Neural cell (in vitro differentiated cells): Measurements from ENCODE around the gene FOXP4. TPM values are rescaled to one million over a fixed set of nuclear protein-coding genes. Genes with fewer than 3 reads are reported as not detected.

Experiments used
- H2AFZ ChIP-seq: fragments of 200-600, 300-800 bp; sonication (generic), shearing (Covaris generic); 2 replicates; pipeline ENCODE4 v1.6.0; 2014; ENCODE audit warnings: low read depth, mild to moderate bottlenecking, antibody characterized with exemption, low read length, moderate library complexity
- H3F3A ChIP-seq: fragments of 200-600 bp; shearing (Covaris generic); 2 replicates; pipeline ENCODE4 v1.6.1; 2016; ENCODE audit warnings: mild to moderate bottlenecking, moderate library complexity, mixed read lengths, antibody characterized with exemption, low read length; ENCODE audit not compliant: insufficient read depth, poor library complexity, severe bottlenecking
- H3K27ac ChIP-seq: fragments of 200-600, 300-800 bp; sonication (generic), shearing (Covaris generic); 2 replicates; pipeline ENCODE4 v1.5.1; 2014; ENCODE audit warnings: mild to moderate bottlenecking, low read length, moderate library complexity
- H3K27me3 ChIP-seq: fragments of 300-800, 200-600 bp; sonication (generic), shearing (Covaris generic); 2 replicates; pipeline ENCODE4 v1.6.0; 2014; ENCODE audit warnings: mild to moderate bottlenecking, low read depth, low read length, moderate library complexity; ENCODE audit not compliant: insufficient read depth
- H3K36me3 ChIP-seq: fragments of 300-800, 200-600 bp; sonication (generic), shearing (Covaris generic); 2 replicates; pipeline ENCODE4 v1.5.1; 2014; ENCODE audit warnings: mild to moderate bottlenecking, antibody characterized with exemption, low read length, moderate library complexity; ENCODE audit not compliant: insufficient read depth
- H3K4me2 ChIP-seq: fragments of 300-800, 200-600 bp; sonication (generic), shearing (Covaris generic); 2 replicates; pipeline ENCODE4 v1.6.0; 2014; ENCODE audit warnings: mild to moderate bottlenecking, low read length
- H3K4me3 ChIP-seq: fragments of 300-800, 200-600 bp; sonication (generic), shearing (Covaris generic); 2 replicates; pipeline ENCODE4 v1.5.1; 2014; ENCODE audit warnings: mild to moderate bottlenecking, low read length, moderate library complexity
- H3K79me2 ChIP-seq: fragments of 200-600 bp; shearing (Covaris generic); replicated peaks from 2 replicates; pipeline ENCODE4 v1.6.0; 2014; ENCODE audit warnings: mild to moderate bottlenecking, low read length, moderate library complexity; ENCODE audit not compliant: insufficient read depth
- H3K9ac ChIP-seq: fragments of 300-800, 200-600 bp; sonication (generic), shearing (Covaris generic); 2 replicates; pipeline ENCODE4 v1.6.1; 2016; ENCODE audit warnings: mild to moderate bottlenecking, low read length, mixed read lengths
- H3K9me2 ChIP-seq: fragments of 200-600 bp; shearing (Covaris generic); 2 replicates; pipeline ENCODE4 v1.6.1; 2016; ENCODE audit warnings: mild to moderate bottlenecking, low read length, mixed read lengths; ENCODE audit not compliant: insufficient read depth
- H3K9me3 ChIP-seq: fragments of 200-600, 300-800 bp; sonication (generic), shearing (Covaris generic); 2 replicates; pipeline ENCODE4 v1.6.1; 2016; ENCODE audit warnings: mild to moderate bottlenecking, mixed run types, low read length, moderate library complexity, mixed read lengths
- H4K20me1 ChIP-seq: fragments of 200-600 bp; shearing (Covaris generic); 2 replicates; pipeline ENCODE4 v1.6.1; 2016; ENCODE audit warnings: mild to moderate bottlenecking, mixed run types; ENCODE audit not compliant: insufficient read depth
- CTCF ChIP-seq: fragments of 450-650 bp; IDR thresholded peaks from 2 replicates; pipeline ENCODE4 v1.5.1; 2014; ENCODE audit warnings: antibody characterized with exemption, mild to moderate bottlenecking, moderate library complexity; ENCODE audit not compliant: poor library complexity, severe bottlenecking
- EP300 ChIP-seq: fragments of 450-650 bp; conservative IDR thresholded peaks from 2 replicates; pipeline ENCODE4 v1.6.1; 2014; ENCODE audit warnings: antibody characterized with exemption, mild to moderate bottlenecking, moderate library complexity; ENCODE audit not compliant: poor library complexity, severe bottlenecking
- EZH2 ChIP-seq: fragments of 200-600, 300-800 bp; shearing (Covaris generic), sonication (generic); IDR thresholded peaks from 2 replicates; pipeline ENCODE4 v1.6.1; 2014; ENCODE audit warnings: antibody characterized with exemption, low read length, borderline replicate concordance, mild to moderate bottlenecking; ENCODE audit not compliant: insufficient read depth, poor library complexity, severe bottlenecking
- MXI1 ChIP-seq: fragments of 450-650 bp; conservative IDR thresholded peaks from 2 replicates; pipeline ENCODE4 v1.6.1; 2014; ENCODE audit warnings: antibody characterized with exemption, mild to moderate bottlenecking; ENCODE audit not compliant: poor library complexity, severe bottlenecking
- POLR2AphosphoS5 ChIP-seq: IDR thresholded peaks from 2 replicates; pipeline ENCODE4 v1.6.1; 2012
- RAD21 ChIP-seq: fragments of 450-650 bp; conservative IDR thresholded peaks from 2 replicates; pipeline ENCODE4 v1.6.1; 2014; ENCODE audit warnings: antibody characterized with exemption, mild to moderate bottlenecking, moderate library complexity
- REST ChIP-seq: IDR thresholded peaks from 2 replicates; pipeline ENCODE4 v1.6.1; 2012; ENCODE audit warnings: borderline replicate concordance
- SMC3 ChIP-seq: fragments of 450-650 bp; conservative IDR thresholded peaks from 2 replicates; pipeline ENCODE4 v1.6.1; 2014; ENCODE audit warnings: antibody characterized with exemption, mild to moderate bottlenecking, moderate library complexity; ENCODE audit not compliant: poor library complexity
- TAF1 ChIP-seq: IDR thresholded peaks from 2 replicates; pipeline ENCODE4 v1.6.1; 2012; ENCODE audit warnings: low read depth
- polyA plus RNA-seq: library from polyadenylated mRNA; depleted of rRNA; stranded (reverse); fragments of >200 nt; gene quantifications from 2 replicates; pipeline ENCODE4 v1.2.3, GENCODE V29; 2014

Gene FOXP4
- polyA plus RNA-seq, 1 donor from 2014 or later = 7.1 TPM

GRCh38 chr6:41551857-41552256 lies 5.7 kb downstream of the FOXP4 start:
- Histone ChIP-seq H3K36me3 (no peaks in the 10 kb centered on the region), H3K9ac (no peak overlapping the region), H3K4me2 (no peak overlapping the region), H3K9me2 (no peaks in the 10 kb centered on the region), H3K27ac (no peak overlapping the region), H3K79me2 (peaks cover 94% of the 10 kb centered on the region), H3K9me3 (no peaks in the 10 kb centered on the region), H3F3A (no peaks in the 10 kb centered on the region), H4K20me1 (peaks cover 55% of the 10 kb centered on the region), H3K27me3 (peaks cover 13% of the 10 kb centered on the region), H3K4me3 (peak overlapping the region; percentile 93), H2AFZ (no peak overlapping the region)
- TF ChIP-seq REST = no peak
- TF ChIP-seq CTCF = no peak
- TF ChIP-seq RAD21 = no peak
- TF ChIP-seq EP300 = no peak
- no peak for TF ChIP-seq TAF1
- no peak for TF ChIP-seq MXI1
- no peak for TF ChIP-seq EZH2
- TF ChIP-seq SMC3 = no peak
- TF ChIP-seq POLR2AphosphoS5 = no peak

GRCh38 chr6:41552723-41553122 lies 6.5 kb downstream of the FOXP4 start:
- H3K36me3 ChIP-seq = no peaks in the 10 kb centered on the region
- H3K4me2 ChIP-seq = no peak overlapping the region
- no peaks in the 10 kb centered on the region for H3K9me3 ChIP-seq
- H3K27ac ChIP-seq = no peak overlapping the region
- H3K79me2 ChIP-seq = peaks cover 92% of the 10 kb centered on the region
- H3K4me3 ChIP-seq = peak overlapping the region; percentile 93
- peaks cover 11% of the 10 kb centered on the region for H3K27me3 ChIP-seq
- no peaks in the 10 kb centered on the region for H3K9me2 ChIP-seq
- TF ChIP-seq REST = no peak
- TF ChIP-seq TAF1 = no peak
- no peak for TF ChIP-seq CTCF
- no peak for TF ChIP-seq RAD21
- TF ChIP-seq SMC3 = no peak
- TF ChIP-seq EZH2 = no peak
- no peak for TF ChIP-seq POLR2AphosphoS5
- no peak for TF ChIP-seq MXI1
- no peak for TF ChIP-seq EP300
- H4K20me1 ChIP-seq = peaks cover 54% of the 10 kb centered on the region
- peak overlapping the region; percentile 3 for H3K9ac ChIP-seq
- no peaks in the 10 kb centered on the region for H3F3A ChIP-seq
- H2AFZ ChIP-seq = no peak overlapping the region
